ENCODE measurements around the gene DAB2.

Gene DAB2

GRCh38 chr5:39422728-39423285, 2.0 kb downstream of the DAB2 start:
- ChIA-PET POLR2A (no interaction called here), CTCF (interaction anchor here (2.8 kb wide), 1 partner anchor 125 kb away, joined by 25 read pairs; no protein-coding TSS in a partner anchor)
- Histone ChIP-seq H3K4me1 (ENCODE audit: control insufficient read depth, insufficient read depth, low read length) (peaks cover 9% of the 10 kb centered on the region; the same call in 1 of the 2 replicates), H3K27ac (ENCODE audit: extremely low read depth, low read depth, low read length) (no peak overlapping the region), H3K4me3 (ENCODE audit: low read depth, low read length) (no peak overlapping the region), H3K9me3 (ENCODE audit: control insufficient read depth, insufficient read depth, low read depth, low read length) (no peaks in the 10 kb centered on the region), H3K36me3 (ENCODE audit: control insufficient read depth in 2 of 2, insufficient read depth in 1 of 2, low read length in 2 of 2) (no peaks in the 10 kb centered on the region)
- no peak for TF ChIP-seq ZNF26 (tag by site-specific recombination; IDR thresholded peaks at IDR 0.05)
- TF ChIP-seq ZNF639 (tag by site-specific recombination; IDR thresholded peaks at IDR 0.05), result no peak
- no peak for TF ChIP-seq ZNF221 (tag by site-specific recombination; IDR thresholded peaks at IDR 0.05; ENCODE audit: borderline replicate concordance)

GRCh38 chr5:39422036-39422606, 2.7 kb downstream of the DAB2 start:
- CTCF ChIA-PET, result no interaction called here
- Histone ChIP-seq H3K27ac (ENCODE audit: extremely low read depth, low read depth, low read length) (no peak overlapping the region), H3K9me3 (ENCODE audit: control insufficient read depth, insufficient read depth, low read depth, low read length) (no peaks in the 10 kb centered on the region), H3K4me3 (ENCODE audit: low read depth, low read length) (no peak overlapping the region), H3K36me3 (ENCODE audit: control insufficient read depth in 2 of 2, insufficient read depth in 1 of 2, low read length in 2 of 2) (no peaks in the 10 kb centered on the region), H3K4me1 (ENCODE audit: control insufficient read depth, insufficient read depth, low read length) (peaks cover 7% of the 10 kb centered on the region; the same call in 1 of the 2 replicates)
- POLR2A ChIA-PET, result no interaction called here
- TF ChIP-seq EGR2 (tag by site-specific recombination; IDR thresholded peaks at IDR 0.05; ENCODE audit: low read depth), result no peak
- no peak for TF ChIP-seq HIC1 (tag by site-specific recombination; IDR thresholded peaks at IDR 0.05)
- TF ChIP-seq PRDM6 (tag by site-specific recombination; IDR thresholded peaks at IDR 0.05), result no peak
- TF ChIP-seq ZNF398 (tag by site-specific recombination; IDR thresholded peaks at IDR 0.05), result no peak
- no peak for TF ChIP-seq TCF7L2 (IDR thresholded peaks at IDR 0.05; ENCODE audit: borderline replicate concordance, low read depth, low read length)
- TF ChIP-seq SP7 (tag by site-specific recombination; IDR thresholded peaks at IDR 0.05), result no peak
- TF ChIP-seq ZNF560 (tag by site-specific recombination; IDR thresholded peaks at IDR 0.05; ENCODE audit: borderline replicate concordance), result no peak
- TF ChIP-seq ZNF645 (tag by site-specific recombination; IDR thresholded peaks at IDR 0.05), result no peak
- TF ChIP-seq ZNF768 (tag by site-specific recombination; IDR thresholded peaks at IDR 0.05), result no peak
- no peak for TF ChIP-seq ZNF121 (tag by site-specific recombination; IDR thresholded peaks at IDR 0.05)
- TF ChIP-seq OVOL3 (tag by site-specific recombination; IDR thresholded peaks at IDR 0.05), result no peak
- TF ChIP-seq KLF1 (tag by site-specific recombination; IDR thresholded peaks at IDR 0.05), result no peak
- TF ChIP-seq ZNF354C (tag by site-specific recombination; IDR thresholded peaks at IDR 0.05; ENCODE audit: borderline replicate concordance, low read depth), result no peak
- no peak for TF ChIP-seq ZSCAN18 (tag by site-specific recombination; IDR thresholded peaks at IDR 0.05)

Measured in HEK293 (cell line).